Measurements from ENCODE around the gene SH3GL1.

DNA sequence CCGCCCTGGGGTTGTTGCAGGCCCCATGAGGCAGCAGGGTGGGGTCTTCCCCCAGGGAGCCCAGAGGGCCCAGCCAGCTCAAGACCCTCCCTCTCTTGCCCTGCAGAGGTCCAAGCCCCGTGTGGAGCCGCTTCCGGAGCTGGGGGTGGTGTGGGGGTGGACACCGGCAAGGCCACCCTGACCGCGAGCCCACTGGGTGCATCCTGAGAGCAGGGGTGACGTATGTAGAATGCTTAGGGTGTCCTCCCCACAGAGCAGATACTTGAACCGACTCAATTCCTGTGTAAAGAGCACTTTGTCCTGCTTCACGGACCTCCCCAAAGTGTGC lies 42.4 kb upstream of the SH3GL1 start:
- TF ChIP-seq, protein P1, sequence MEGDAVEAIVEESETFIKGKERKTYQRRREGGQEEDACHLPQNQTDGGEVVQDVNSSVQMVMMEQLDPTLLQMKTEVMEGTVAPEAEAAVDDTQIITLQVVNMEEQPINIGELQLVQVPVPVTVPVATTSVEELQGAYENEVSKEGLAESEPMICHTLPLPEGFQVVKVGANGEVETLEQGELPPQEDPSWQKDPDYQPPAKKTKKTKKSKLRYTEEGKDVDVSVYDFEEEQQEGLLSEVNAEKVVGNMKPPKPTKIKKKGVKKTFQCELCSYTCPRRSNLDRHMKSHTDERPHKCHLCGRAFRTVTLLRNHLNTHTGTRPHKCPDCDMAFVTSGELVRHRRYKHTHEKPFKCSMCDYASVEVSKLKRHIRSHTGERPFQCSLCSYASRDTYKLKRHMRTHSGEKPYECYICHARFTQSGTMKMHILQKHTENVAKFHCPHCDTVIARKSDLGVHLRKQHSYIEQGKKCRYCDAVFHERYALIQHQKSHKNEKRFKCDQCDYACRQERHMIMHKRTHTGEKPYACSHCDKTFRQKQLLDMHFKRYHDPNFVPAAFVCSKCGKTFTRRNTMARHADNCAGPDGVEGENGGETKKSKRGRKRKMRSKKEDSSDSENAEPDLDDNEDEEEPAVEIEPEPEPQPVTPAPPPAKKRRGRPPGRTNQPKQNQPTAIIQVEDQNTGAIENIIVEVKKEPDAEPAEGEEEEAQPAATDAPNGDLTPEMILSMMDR (optimal IDR thresholded peaks at IDR 0.05 in 1 of 3, IDR thresholded peaks at IDR 0.05 in 1 of 3, conservative IDR thresholded peaks at IDR 0.05 in 1 of 3; ENCODE audit: extremely low read depth in 1 of 3, insufficient read depth in 2 of 3, low read length in 3 of 3) = no peak
- no peak for TF ChIP-seq EZH2 (IDR thresholded peaks at IDR 0.05; ENCODE audit: low read length)

Measured in keratinocyte (primary cell).